Spleen (tissue), 7 donors: ENCODE measurements around the gene KBTBD8.

Source experiments
- CTCF ChIP-seq, 11 experiments: fragments of 200-600 bp in 7 of 11; fragments of 450-650 bp in 4 of 11; sonication (generic) in 4 of 11; IDR thresholded peaks in 8 of 11; conservative IDR thresholded peaks in 3 of 11; 1 replicate in 7 of 11; 2 replicates in 4 of 11; pipeline versions ENCODE4 v1.4.0 to v1.8.0; 2016 to 2021; ENCODE audit warnings: antibody characterized with exemption in 11 of 11, inconsistent platforms in 4 of 11, mild to moderate bottlenecking in 1 of 11
- POLR2A ChIP-seq, 3 donors: fragments of 450-650 bp; IDR thresholded peaks; one replicate each; pipeline ENCODE4 v1.5.1; 2017; ENCODE audit warnings: antibody characterized with exemption in 3 of 3, mild to moderate bottlenecking in 1 of 3
- POLR2AphosphoS5 ChIP-seq, 3 donors: sonication (generic); formaldehyde crosslinking; IDR thresholded peaks; one replicate each; pipeline ENCODE4 v1.5.1; 2017; ENCODE audit warnings: antibody characterized with exemption in 3 of 3
- donor health status: DM: no; HTN: no; CAD: no; lungs with moderate emphysema.
- donor health status: DM: no; HTN: no; CAD: no.
- donor health status: DM: no; HTN: no; CAD: no.

DNA sequence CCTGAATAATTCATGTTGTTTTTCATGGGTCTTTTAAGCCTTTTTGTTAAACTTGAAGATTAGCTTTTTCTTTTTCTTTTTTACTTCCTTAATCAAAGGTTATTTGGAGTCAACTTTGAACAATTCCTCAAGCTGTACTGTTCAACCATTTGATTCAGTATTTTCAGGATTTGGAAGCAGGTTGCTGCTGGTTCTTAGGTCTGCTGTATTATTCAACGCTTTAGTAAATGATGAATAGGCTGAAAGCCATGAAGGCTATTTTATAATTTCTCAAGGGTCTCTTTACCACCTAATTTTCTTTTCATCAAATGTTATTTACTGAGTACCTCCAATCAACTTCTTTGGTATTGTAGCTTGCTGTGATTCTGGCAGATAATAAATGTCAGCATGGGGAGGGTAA lies 45.8 kb upstream of the KBTBD8 start:
- TF ChIP-seq CTCF (IDR thresholded peaks at IDR 0.05 in 8 of 11, conservative IDR thresholded peaks at IDR 0.05 in 3 of 11): no peak
- TF ChIP-seq POLR2A (IDR thresholded peaks at IDR 0.05): no peak
- TF ChIP-seq POLR2AphosphoS5 (IDR thresholded peaks at IDR 0.05): no peak
